ENCODE data around the gene MYBPC3. TPM values are rescaled to one million over a fixed set of nuclear protein-coding genes. Genes with fewer than 3 reads are reported as not detected.
"Not testable (repeated sequence)": the region's sequence is repeated elsewhere in the genome, so short reads cannot be mapped to it uniquely, and the experiment has no call there.

The MYBPC3 gene
- total RNA-seq, 1 donor from 2014 or later: not detected

DNA sequence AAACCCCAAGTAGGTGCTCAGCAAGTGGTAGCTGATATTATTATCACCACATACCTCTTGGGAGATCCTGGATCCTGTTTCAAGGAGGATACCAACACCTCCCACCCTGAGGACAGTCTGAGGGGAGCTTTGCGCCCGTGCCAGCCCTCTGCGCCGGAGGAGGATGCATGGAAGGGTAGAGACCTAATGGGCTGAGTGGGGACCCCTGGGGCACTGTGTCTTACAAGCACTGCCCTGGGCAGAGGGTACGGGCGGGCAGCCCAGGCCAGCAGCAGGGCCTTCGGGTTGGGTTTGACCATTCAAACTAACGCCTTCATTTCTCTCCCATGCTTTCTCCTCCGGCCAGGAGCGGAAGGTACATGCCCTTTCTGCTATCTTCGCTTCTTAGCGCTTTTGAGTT lies 26.3 kb downstream of the MYBPC3 start:
- intact Hi-C loops (cut with micrococcal nuclease): no loop called here

DNA sequence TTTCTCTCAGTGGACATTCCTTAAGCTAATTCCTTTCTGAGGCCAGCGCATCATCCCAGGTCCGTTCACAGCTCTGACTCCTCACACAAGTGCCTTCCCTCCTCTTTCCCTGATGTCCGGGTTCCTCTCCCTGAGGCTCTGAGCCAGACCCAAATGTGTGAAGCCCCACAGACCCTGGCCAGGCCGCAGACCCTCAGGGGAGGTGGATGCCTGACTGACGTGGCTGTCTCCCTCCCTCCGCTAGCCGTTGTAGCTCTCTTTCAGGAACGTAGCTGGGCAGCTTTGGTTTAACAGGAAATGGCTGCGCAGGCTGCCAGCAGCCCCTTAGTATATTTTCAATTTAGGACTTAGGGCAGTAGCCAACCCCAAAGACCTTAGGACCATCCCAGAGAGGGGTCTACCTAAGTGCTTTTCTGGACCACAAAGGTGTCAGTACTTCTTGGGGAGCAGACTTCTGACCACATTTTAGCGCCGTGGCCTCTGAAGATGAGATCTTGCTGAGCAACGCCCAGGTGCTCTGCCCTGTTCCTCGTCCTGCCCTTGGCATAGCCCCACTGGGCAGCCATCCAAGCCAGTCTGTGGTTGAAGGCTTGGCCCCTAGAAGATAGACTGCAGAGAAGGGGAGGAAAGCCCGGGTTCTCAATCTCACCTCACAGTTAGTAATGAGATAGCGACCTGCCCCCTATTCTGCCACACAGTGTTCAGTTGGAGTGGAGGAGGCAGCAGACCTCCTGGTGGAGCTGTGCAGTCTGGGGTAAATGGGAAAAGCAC lies 27.0 kb downstream of the MYBPC3 start:
- intact Hi-C loops (cut with micrococcal nuclease): no loop called here

DNA sequence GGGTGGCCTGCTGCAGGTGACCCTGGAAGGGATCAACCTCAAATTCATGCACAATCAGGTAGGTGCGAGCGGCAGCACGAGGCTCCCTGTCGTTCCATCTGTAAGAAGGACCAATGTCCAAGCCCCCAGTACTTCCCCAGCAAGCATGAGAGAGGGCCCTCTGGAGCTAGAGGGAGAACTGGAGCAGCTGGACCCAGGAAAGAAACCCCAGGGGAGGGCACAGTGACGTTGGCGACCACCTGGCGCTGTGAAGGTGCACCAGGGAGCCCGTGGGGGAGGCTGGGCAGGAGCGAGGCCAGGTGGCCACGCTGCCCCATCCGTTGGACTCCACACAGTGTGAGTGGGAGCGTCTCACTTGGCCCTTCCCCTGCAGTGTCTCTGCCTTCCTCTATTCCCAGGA lies 28.0 kb downstream of the MYBPC3 start:
- intact Hi-C loops (cut with micrococcal nuclease): no loop called here

GRCh38 chr11:47318166-47318565 lies 34.3 kb downstream of the MYBPC3 start:
- intact Hi-C loops (cut with micrococcal nuclease): no loop called here

DNA sequence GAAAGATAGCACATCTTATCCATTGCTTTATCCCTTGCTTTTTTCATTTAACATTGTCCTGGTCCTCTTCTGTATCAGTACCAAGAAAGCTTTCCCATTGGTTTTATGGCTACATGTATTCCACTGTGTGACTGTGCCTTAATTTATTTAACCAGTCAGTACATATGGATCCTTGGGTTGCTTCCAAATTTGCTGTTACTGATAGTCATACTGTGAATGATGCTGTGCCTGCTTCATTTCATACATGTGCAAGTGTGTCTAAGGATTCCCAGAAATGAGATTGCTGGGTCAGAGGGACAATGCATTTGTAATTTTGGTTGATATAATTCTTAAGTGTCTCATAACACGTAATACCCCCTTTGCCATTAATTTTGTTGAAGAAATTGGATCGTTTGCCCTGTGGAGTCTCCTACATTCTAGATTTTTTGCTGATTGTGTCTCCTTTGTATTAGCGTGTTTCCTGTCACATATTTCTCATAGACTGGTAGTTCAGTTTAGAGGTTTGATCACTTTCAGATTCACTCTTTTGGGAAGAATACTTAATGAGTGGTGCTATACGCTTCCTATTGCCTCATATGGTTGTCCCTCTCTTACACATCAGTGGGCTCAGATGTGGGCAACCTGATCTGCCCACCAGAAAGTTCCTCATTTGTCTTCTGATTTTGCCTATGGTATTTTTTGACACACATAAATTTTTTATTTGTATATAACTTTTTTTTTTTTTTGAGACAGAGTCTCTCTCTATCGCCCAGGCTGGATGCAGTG lies 35.3 kb downstream of the MYBPC3 start:
- intact Hi-C loops (cut with micrococcal nuclease): no loop called here

DNA sequence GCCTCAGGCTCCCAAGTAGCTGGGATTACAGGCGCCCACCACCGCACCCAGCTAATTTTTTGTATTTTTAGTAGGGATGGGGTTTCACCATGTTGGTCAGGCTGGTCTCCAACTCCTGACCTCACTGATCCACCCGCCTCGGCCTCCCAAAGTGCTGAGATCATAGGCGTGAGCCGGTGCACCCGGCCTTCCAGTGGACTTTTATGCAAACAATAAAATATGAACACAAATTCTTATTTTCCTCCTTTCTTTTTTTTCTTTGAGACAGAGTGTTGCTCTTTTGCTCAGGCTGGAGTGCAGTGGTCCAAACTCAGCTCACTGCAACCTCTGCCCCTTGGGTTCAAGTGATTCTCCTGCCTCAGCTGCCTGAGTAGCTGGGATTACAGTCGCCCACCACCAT lies 36.0 kb downstream of the MYBPC3 start:
- intact Hi-C loops (cut with micrococcal nuclease): not testable (repeated sequence)

- intact Hi-C loops (cut with micrococcal nuclease): no loop called here
These were observed 37.5 kb downstream of the MYBPC3 start for GRCh38 chr11:47314992-47315391.

- intact Hi-C loops (cut with micrococcal nuclease): no loop called here
These were observed 44.3 kb downstream of the MYBPC3 start for GRCh38 chr11:47308050-47308823.

GRCh38 chr11:47306484-47306844 lies 46.0 kb downstream of the MYBPC3 start:
- intact Hi-C loops (cut with micrococcal nuclease): no loop called here

DNA sequence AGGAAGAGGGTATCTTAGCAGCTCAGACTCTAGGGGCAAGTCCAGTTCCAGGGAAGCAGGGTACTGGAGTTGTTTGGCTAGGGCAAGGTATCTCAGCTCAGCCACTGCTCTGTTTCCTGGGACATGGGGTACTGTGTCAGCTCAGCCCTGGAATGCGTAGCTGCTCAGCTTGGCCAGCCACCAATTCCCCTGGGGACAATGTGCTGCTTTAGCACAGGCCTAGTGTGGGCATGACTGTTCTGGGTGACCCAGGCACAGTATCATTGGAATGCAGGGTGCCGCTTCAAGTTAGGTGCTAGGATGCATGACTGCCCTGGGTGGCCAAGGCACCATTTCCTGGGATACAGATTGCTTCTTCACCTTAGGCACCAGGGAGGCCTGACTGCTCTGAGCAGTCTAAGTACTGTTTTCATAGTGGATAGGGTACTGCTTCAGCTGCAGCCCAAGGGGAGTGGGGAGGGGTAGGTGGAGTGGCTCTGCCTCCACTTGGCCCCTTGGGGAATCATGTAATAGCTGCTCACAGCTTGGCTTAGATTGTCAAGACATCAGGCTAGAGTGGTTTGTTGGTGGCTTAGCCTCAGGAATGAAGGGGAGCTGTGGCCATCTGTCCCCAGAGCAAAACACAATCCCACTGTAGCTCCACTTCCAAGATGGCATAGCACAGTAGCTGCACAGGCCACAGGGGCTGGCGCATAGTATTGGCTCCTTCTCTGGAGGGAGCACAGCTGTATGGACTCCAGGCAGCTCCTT lies 46.6 kb downstream of the MYBPC3 start:
- intact Hi-C loops (cut with micrococcal nuclease): no loop called here

DNA sequence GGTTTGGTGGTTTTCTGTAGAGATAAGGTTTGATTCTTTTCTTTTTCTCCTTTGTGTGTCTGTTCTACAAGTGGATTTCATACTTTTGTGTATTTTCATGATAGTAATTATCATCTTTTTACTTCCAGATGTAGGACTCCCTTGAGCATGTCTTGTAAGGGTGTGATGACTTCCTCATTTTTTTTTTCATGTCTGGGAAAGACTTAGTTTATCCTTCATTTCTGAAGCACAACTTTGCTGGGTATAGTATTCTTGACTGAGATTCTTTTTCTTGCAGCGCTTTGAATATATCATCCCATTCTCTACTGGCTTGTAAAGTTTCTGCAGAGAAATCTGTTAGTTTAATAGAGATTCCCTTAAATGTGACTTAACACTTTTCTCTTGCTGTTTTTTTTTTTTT lies 49.6 kb downstream of the MYBPC3 start:
- intact Hi-C loops (cut with micrococcal nuclease): no loop called here

DNA sequence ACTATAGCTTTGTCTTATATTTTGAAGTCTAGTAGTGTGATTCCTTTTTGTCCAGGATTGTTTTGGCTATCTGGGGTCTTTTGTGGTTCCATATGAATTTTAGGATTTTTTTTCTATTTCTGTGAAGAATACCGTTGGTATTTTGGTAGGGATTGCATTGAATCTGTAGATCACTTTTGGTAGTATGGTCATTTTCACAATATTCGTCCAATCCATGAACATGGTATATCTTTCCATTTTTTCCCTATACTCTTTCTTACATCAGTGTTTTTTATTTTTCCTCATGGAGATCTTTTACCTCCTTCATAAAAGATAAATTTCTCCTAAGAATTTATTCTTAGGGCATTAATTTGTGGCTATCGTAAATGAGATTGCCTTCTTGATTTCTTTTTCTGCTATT lies 53.4 kb downstream of the MYBPC3 start:
- intact Hi-C loops (cut with micrococcal nuclease): no loop called here

DNA sequence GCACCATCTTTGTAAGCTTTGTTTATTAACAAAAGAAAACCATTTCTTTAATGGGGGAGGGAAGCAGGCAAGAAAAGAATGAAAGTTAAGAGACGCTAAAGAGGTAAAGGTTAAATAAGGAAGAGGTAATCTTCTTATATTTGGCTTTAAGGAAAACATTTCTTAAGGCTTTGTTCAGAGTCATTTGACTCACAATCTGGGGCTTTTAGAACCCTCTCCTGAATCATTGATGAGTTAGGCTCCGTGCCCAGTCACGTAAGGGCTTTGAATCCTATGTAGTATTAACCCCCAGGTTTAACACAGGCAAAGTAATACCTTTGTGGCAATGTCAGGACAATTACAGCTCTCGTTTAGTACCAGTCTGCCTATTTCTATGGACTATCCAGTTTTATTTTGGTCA lies 56.5 kb downstream of the MYBPC3 start:
- intact Hi-C loops (cut with micrococcal nuclease): no loop called here

DNA sequence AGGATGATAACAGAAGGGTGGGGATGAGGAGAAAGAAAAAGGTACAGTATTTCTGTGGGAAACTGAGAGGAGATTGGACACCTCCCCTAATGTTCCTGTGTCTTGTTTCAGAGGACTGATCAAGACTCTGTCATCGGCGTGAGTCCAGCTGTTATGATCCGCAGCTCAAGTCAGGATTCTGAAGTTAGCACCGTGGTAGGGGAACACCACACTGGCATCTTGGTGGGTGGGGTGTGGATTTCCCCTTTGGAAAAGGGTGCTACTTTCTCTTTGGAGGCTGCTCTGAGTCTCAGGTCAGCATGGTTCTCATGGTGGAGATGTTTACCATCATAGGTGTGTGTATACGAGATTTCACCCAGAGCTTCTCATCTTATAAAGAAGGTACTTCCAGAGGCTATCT lies 57.1 kb downstream of the MYBPC3 start:
- intact Hi-C loops (cut with micrococcal nuclease): no loop called here

DNA sequence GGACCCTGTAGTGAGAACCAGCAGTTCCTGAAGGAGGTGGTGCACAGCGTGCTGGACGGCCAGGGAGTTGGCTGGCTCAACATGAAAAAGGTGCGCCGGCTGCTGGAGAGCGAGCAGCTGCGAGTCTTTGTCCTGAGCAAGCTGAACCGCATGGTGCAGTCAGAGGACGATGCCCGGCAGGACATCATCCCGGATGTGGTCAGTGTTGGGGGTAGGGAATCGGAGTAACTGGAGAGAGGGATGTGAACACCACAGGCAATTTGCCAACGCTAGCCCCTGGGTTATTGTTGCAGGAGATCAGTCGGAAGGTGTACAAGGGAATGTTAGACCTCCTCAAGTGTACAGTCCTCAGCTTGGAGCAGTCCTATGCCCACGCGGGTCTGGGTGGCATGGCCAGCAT lies 62.6 kb downstream of the MYBPC3 start:
- intact Hi-C loops (cut with micrococcal nuclease): no loop called here

- intact Hi-C loops (cut with micrococcal nuclease): no loop called here
These were observed 64.4 kb downstream of the MYBPC3 start for GRCh38 chr11:47288066-47288465.

DNA sequence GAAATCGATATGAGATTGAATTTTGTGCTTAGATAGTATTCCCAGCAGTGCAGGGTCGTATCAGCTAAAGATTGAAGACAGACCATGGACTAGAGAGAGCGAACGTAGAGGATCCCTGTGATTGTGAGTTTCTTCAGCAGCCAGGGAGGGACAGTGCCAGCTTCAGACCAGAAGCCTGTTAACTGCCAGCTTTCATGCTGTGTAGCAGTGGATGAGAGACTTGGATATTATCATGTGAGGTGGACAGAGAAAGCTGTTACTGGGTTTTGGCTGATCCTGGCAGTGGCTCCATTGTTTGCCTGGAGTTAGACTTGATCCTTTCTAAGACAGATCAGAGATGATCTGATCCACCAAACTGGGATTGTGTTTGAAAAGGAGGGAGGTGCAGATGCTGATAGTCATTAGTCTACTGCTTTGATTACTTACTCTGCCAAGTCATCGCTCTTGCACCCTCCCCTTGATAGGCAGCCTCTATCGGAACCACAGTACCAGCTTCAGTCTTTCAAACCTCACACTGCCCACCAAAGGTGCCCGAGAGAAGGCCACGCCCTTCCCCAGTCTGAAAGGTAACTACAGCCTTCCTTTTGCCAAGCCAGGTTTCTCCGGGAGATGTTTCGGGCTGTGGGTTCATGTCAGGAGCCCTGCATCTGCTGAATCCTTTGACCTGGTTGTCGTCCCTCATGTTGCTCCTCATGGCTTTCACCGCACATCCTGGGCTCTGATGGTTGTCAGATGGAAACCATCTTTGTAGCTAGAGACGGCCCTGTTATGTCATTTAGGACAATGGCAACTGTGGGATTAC lies 66.3 kb downstream of the MYBPC3 start:
- intact Hi-C loops (cut with micrococcal nuclease): no loop called here

GRCh38 chr11:47284151-47284550 lies 68.4 kb downstream of the MYBPC3 start:
- intact Hi-C loops (cut with micrococcal nuclease): no loop called here

DNA sequence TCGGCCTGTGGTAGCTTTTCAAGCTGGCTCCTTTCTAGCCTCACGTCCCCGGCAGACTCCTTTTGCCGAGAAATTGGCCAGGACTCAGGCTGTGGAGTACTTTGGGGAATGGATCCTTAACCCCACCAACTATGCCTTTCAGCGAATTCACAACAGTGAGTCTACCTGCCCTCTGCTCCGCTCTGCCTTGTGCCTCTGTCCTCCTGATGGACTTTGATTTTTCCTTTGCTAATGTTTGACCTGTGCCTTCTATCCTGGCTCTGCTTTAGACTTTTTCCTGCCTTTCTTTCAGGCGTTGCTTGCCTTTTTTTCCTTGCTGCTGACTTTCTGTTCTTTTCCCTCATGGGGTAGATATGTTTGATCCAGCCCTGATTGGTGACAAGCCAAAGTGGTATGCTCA lies 70.0 kb downstream of the MYBPC3 start:
- intact Hi-C loops (cut with micrococcal nuclease): no loop called here

All from T-helper 1 cell treated with Interleukin-12 subunit alpha and Interleukin-12 subunit beta and Interleukin-4 antibody, amounts not matched to agents 30 ng/mL and 1 ng/mL, for 36 hours (primary cell).